Sigmoid colon (tissue), 4 donors: ENCODE results near the gene METAP1.

Experiments
- EP300 ChIP-seq, 4 donors: sonication (generic); formaldehyde crosslinking; IDR thresholded peaks; one replicate each; pipeline ENCODE4 v1.6.1; 2017; ENCODE audit warnings: antibody characterized with exemption in 4 of 4
- POLR2A ChIP-seq, 2 donors: fragments of 450-650 bp; IDR thresholded peaks; one replicate each; pipeline ENCODE4 v1.6.1; 2016; ENCODE audit warnings: antibody characterized with exemption in 2 of 2, mild to moderate bottlenecking in 2 of 2, moderate library complexity in 2 of 2
- POLR2AphosphoS5 ChIP-seq, 4 donors: sonication (generic); formaldehyde crosslinking; IDR thresholded peaks; one replicate each; pipeline ENCODE4 v1.6.1; 2017; ENCODE audit warnings: antibody characterized with exemption in 4 of 4
- TF ChIP-seq, protein P1 (sequence below), 4 experiments: fragments of 450-650 bp in 3 of 4; fragments of 200-600 bp in 1 of 4; IDR thresholded peaks; one replicate each; pipeline ENCODE4 v1.5.1; 2016 to 2019; ENCODE audit warnings: antibody characterized with exemption in 4 of 4, mild to moderate bottlenecking in 3 of 4, moderate library complexity in 2 of 4

DNA sequence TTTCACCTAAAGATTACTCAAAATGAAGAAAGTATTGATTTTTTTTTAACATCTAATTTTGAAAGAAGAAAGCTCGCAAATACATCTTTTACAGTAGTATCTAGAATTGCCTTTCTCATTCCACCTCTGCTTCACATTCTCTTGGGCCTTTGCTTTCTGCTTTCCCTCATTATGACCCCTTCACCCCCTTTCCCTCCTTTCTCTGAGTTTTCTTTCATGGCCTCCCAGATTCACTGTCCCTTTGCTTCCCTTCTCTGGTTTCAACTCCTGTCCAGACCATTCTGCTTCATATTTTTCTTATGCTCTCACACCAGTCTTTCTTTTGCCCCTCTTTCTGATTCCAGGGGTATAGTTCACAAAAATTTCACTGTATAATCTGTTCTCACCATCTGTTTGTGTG lies 64.0 kb downstream of the METAP1 start:
- TF ChIP-seq, protein P1, sequence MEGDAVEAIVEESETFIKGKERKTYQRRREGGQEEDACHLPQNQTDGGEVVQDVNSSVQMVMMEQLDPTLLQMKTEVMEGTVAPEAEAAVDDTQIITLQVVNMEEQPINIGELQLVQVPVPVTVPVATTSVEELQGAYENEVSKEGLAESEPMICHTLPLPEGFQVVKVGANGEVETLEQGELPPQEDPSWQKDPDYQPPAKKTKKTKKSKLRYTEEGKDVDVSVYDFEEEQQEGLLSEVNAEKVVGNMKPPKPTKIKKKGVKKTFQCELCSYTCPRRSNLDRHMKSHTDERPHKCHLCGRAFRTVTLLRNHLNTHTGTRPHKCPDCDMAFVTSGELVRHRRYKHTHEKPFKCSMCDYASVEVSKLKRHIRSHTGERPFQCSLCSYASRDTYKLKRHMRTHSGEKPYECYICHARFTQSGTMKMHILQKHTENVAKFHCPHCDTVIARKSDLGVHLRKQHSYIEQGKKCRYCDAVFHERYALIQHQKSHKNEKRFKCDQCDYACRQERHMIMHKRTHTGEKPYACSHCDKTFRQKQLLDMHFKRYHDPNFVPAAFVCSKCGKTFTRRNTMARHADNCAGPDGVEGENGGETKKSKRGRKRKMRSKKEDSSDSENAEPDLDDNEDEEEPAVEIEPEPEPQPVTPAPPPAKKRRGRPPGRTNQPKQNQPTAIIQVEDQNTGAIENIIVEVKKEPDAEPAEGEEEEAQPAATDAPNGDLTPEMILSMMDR (IDR thresholded peaks at IDR 0.05): no peak
- TF ChIP-seq POLR2AphosphoS5 (IDR thresholded peaks at IDR 0.05): no peak
- no peak for TF ChIP-seq POLR2A (IDR thresholded peaks at IDR 0.05)
- no peak for TF ChIP-seq EP300 (IDR thresholded peaks at IDR 0.05)
